Measurements from ENCODE around the gene BOC. TPM values are rescaled to one million over a fixed set of nuclear protein-coding genes. Genes with fewer than 3 reads are reported as not detected.

Gene BOC
- total RNA-seq, 1 donor from 2014 or later = 20.2 TPM

DNA sequence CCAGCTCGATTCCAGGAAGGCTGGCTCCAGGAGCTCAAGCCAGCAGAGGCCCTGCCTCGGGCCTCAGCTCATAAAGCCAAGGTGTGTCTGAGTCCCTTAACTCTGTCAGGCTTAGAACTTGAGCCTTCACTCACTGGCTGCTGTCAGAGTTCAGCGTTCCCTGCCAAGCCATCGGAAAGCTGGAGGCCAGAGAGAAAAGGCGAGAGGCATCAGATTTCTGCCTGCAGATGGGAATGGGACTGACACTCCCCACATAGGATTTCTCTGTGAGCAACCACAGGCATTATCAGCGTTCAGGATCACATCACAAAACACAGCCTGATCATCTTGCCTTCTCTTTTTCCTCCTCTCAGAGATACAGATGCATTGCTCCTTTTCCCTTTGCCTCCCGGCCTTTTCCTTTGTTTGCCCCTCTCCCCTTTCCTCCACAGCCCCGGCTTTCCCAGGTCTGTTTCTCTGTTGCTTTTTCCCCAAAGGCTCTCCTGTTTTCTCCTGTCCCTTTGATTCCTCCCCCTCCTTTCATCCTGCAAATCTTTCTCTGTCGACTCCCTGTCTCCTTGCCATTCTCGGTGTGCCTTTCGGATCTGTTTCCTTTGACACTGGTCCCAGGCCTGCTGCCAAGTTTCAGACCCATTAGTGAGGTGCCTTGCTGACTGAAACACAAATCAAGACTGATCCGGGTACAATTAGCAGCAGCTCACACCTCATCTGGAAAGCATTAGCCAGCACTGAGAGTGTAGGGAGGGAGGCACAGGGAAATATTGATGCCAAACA, 44.5 kb upstream of the BOC start:
- Histone ChIP-seq H3K79me2 (ENCODE audit: insufficient read depth, low read length) (no peaks in the 10 kb centered on the region), H3K4me3 (ENCODE audit: insufficient read depth, low read depth, low read length) (no peak overlapping the region), H3K4me2 (ENCODE audit: low read length) (peak overlapping the region; percentile 60), H4K20me1 (ENCODE audit: insufficient read depth, low read length) (no peaks in the 10 kb centered on the region), H3K4me1 (ENCODE audit: insufficient read depth, low read length) (peaks cover 11% of the 10 kb centered on the region), H3K9me3 (ENCODE audit: insufficient read depth, low read depth, low read length) (no peaks in the 10 kb centered on the region), H3K27ac (ENCODE audit: low read depth, low read length) (no peak overlapping the region), H3K36me3 (ENCODE audit: insufficient read depth, low read length) (no peaks in the 10 kb centered on the region), H3K9ac (ENCODE audit: low read length) (peak overlapping the region; percentile 19), H3K27me3 (ENCODE audit: insufficient read depth, low read length) (no peaks in the 10 kb centered on the region), H2AFZ (ENCODE audit: low read depth, low read length) (peak overlapping the region; percentile 58)
- FAIRE-seq (no peak), DNase-seq (ENCODE audit: low read depth) (peak; percentile 78)
- H3K4me3 Mint-ChIP-seq (ENCODE audit: unreplicated experiment) = no peak overlapping the region
- no peaks in the 10 kb centered on the region for H3K27me3 Mint-ChIP-seq (ENCODE audit: low read depth, unreplicated experiment)
- TF ChIP-seq, protein P1, sequence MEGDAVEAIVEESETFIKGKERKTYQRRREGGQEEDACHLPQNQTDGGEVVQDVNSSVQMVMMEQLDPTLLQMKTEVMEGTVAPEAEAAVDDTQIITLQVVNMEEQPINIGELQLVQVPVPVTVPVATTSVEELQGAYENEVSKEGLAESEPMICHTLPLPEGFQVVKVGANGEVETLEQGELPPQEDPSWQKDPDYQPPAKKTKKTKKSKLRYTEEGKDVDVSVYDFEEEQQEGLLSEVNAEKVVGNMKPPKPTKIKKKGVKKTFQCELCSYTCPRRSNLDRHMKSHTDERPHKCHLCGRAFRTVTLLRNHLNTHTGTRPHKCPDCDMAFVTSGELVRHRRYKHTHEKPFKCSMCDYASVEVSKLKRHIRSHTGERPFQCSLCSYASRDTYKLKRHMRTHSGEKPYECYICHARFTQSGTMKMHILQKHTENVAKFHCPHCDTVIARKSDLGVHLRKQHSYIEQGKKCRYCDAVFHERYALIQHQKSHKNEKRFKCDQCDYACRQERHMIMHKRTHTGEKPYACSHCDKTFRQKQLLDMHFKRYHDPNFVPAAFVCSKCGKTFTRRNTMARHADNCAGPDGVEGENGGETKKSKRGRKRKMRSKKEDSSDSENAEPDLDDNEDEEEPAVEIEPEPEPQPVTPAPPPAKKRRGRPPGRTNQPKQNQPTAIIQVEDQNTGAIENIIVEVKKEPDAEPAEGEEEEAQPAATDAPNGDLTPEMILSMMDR (IDR thresholded peaks at IDR 0.05; ENCODE audit: insufficient read depth, low read depth, low read length) = no peak
- no peak for TF ChIP-seq EZH2 (IDR thresholded peaks at IDR 0.05; ENCODE audit: insufficient read depth, low read length)
- H3K36me3 Mint-ChIP-seq (ENCODE audit: low read depth, unreplicated experiment) = no peaks in the 10 kb centered on the region
- H3K4me1 Mint-ChIP-seq (ENCODE audit: low read depth, unreplicated experiment) = peaks cover 5% of the 10 kb centered on the region
- peaks cover 3% of the 10 kb centered on the region for H3K9me3 Mint-ChIP-seq (ENCODE audit: unreplicated experiment)
- H3K27ac Mint-ChIP-seq (ENCODE audit: unreplicated experiment) = no peak overlapping the region

DNA sequence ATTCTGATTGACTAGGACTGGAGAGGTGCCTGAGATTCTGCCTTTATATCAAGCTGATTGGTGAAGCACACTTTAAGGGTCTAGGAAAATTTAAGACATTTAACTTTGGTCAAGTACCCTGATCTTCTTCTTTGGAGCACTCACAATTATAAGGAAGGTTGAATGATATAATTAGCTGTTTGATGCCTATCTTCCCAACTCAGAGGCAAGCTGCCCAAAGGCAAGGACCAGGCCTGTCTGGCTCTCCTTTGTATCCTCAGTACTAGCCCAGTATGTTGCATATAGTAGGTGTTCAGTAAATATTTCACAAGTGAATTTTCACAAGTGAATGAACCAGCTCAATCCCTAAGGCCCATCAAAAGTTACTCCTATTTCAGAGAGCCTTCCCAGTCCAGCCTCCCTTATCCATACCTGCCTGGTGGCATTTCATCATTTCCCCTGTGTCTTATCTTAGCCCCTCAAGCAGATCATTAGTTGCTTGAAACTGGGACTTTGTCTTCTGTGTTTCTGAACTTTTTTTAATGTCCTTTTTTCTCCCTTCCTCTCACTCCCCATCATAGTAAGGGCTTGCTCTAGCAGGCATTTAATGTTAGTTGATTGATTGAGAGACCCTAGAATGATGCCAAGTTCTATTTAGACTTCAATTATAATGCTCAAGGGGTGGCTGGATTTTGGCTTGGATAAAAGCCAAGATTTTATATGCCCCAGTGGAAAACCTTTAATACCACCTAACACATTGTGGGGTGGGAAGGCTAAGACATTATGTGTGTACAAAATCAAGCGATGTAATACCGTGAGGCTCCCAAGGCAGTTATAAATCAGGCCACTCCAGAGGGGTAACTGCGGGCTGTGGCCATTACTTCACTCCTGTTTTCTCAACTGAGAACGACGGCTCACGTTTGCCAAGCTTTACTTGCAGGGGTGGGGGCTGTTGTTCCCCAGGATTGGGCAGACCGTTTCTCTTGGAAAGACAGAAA, 43.2 kb upstream of the BOC start:
- Histone ChIP-seq H3K9ac (ENCODE audit: low read length) (no peak overlapping the region), H3K4me1 (ENCODE audit: insufficient read depth, low read length) (peaks cover 11% of the 10 kb centered on the region), H3K4me3 (ENCODE audit: insufficient read depth, low read depth, low read length) (no peak overlapping the region), H3K4me2 (ENCODE audit: low read length) (no peak overlapping the region), H3K36me3 (ENCODE audit: insufficient read depth, low read length) (no peaks in the 10 kb centered on the region), H4K20me1 (ENCODE audit: insufficient read depth, low read length) (no peaks in the 10 kb centered on the region), H2AFZ (ENCODE audit: low read depth, low read length) (no peak overlapping the region), H3K27ac (ENCODE audit: low read depth, low read length) (no peak overlapping the region), H3K79me2 (ENCODE audit: insufficient read depth, low read length) (no peaks in the 10 kb centered on the region), H3K27me3 (ENCODE audit: insufficient read depth, low read length) (no peaks in the 10 kb centered on the region), H3K9me3 (ENCODE audit: insufficient read depth, low read depth, low read length) (no peaks in the 10 kb centered on the region)
- Mint-ChIP-seq H3K4me3 (ENCODE audit: unreplicated experiment) (no peak overlapping the region), H3K27me3 (ENCODE audit: low read depth, unreplicated experiment) (no peaks in the 10 kb centered on the region), H3K4me1 (ENCODE audit: low read depth, unreplicated experiment) (peaks cover 5% of the 10 kb centered on the region), H3K36me3 (ENCODE audit: low read depth, unreplicated experiment) (no peaks in the 10 kb centered on the region), H3K9me3 (ENCODE audit: unreplicated experiment) (peaks cover 7% of the 10 kb centered on the region), H3K27ac (ENCODE audit: unreplicated experiment) (no peak overlapping the region)
- FAIRE-seq = no peak
- TF ChIP-seq EZH2 (IDR thresholded peaks at IDR 0.05; ENCODE audit: insufficient read depth, low read length) = no peak
- TF ChIP-seq, protein P1 (IDR thresholded peaks at IDR 0.05; ENCODE audit: insufficient read depth, low read depth, low read length) = no peak
- DNase-seq (ENCODE audit: low read depth) = no peak
